H1 (cell line): Measurements from ENCODE around the gene FRMD5. TPM values are rescaled to one million over a fixed set of nuclear protein-coding genes. Genes with fewer than 3 reads are reported as not detected.

Experiments
- CTCF ChIA-PET: fragments of 300-600 bp; sonication (Branson Sonifier 250); formaldehyde crosslinking; loops from one replicate; lab custom pipeline; 2021; ENCODE audit not compliant: partially characterized antibody; lab: Charles Lee
- POLR2A ChIA-PET: fragments of 300-600 bp; sonication (Branson Sonifier 250); formaldehyde crosslinking; loops from one replicate; lab custom pipeline; 2021; ENCODE audit warnings: inconsistent platforms; ENCODE audit not compliant: partially characterized antibody; lab: Charles Lee
- DNase-seq, 2 experiments: peaks; one replicate each; pipeline versions ENCODE4 v3.0.0 to v3.0.0-alpha.2; 2010 to 2022; ENCODE audit warnings: low spot score in 2 of 2, low read depth in 1 of 2, mixed read lengths in 1 of 2
- FAIRE-seq: peaks from 2 replicates; lab custom pipeline; 2011; peaks lifted over from hg19 to GRCh38; lab: Jason Lieb, UNC
- H2AFZ ChIP-seq: 2 replicates; pipeline ENCODE4 v1.8.1; 2012; ENCODE audit warnings: low read length, inconsistent platforms
- H2AK5ac ChIP-seq: 2 replicates; pipeline ENCODE4 v1.6.1; 2013; ENCODE audit warnings: low read depth, low read length
- H2BK120ac ChIP-seq: replicated peaks from 2 replicates; pipeline ENCODE3; 2013; ENCODE audit warnings: low read depth, low read length, inconsistent platforms
- H2BK12ac ChIP-seq: 2 replicates; pipeline ENCODE4 v1.6.1; 2013; ENCODE audit warnings: low read depth, low read length
- H2BK15ac ChIP-seq: 2 replicates; pipeline ENCODE4 v1.6.1; 2013; ENCODE audit warnings: low read length
- H2BK20ac ChIP-seq: 2 replicates; pipeline ENCODE4 v1.6.1; 2013; ENCODE audit warnings: low read length
- H2BK5ac ChIP-seq: 2 replicates; pipeline ENCODE4 v1.6.1; 2013; ENCODE audit warnings: low read depth, low read length
- H3K14ac ChIP-seq: 2 replicates; pipeline ENCODE4 v1.6.1; 2013; ENCODE audit warnings: inconsistent platforms; ENCODE audit not compliant: insufficient read length
- H3K18ac ChIP-seq: 2 replicates; pipeline ENCODE4 v1.6.1; 2013; ENCODE audit warnings: low read length; ENCODE audit errors: extremely low read depth
- H3K23ac ChIP-seq: 2 replicates; pipeline ENCODE4 v1.6.1; 2013; ENCODE audit warnings: inconsistent platforms; ENCODE audit not compliant: insufficient read length
- H3K23me2 ChIP-seq: 2 replicates; pipeline ENCODE4 v1.6.1; 2013; ENCODE audit warnings: low read depth, low read length
- H3K27ac ChIP-seq: 2 replicates; pipeline ENCODE4 v1.6.1; 2011; ENCODE audit warnings: low read depth, low read length, inconsistent platforms
- H3K27me3 ChIP-seq, 4 experiments: replicated peaks in 1 of 4; 1 replicate in 1 of 4; 2 replicates in 3 of 4; pipeline versions ENCODE4 v1.6.1 to v1.8.1; 2011 to 2013; ENCODE audit warnings: low read length in 3 of 4, mild to moderate bottlenecking in 3 of 4, inconsistent platforms in 2 of 4, mixed read lengths in 2 of 4, moderate library complexity in 1 of 4; ENCODE audit not compliant: control insufficient read depth in 3 of 4, insufficient read depth in 3 of 4; ENCODE audit errors: extremely low read depth in 1 of 4
- H3K36me3 ChIP-seq, 4 experiments: 2 replicates each; pipeline versions ENCODE4 v1.6.1 to v1.8.1; 2011 to 2013; ENCODE audit warnings: mild to moderate bottlenecking in 4 of 4, low read length in 3 of 4, moderate library complexity in 2 of 4, control low read depth in 1 of 4, inconsistent platforms in 1 of 4; ENCODE audit not compliant: insufficient read depth in 4 of 4, control insufficient read depth in 2 of 4
- H3K4ac ChIP-seq: replicated peaks from 2 replicates; pipeline ENCODE3; 2013; ENCODE audit warnings: low read length, low read depth, mixed read lengths, inconsistent platforms; ENCODE audit not compliant: insufficient read length
- H3K4me1 ChIP-seq, 4 experiments: replicated peaks in 1 of 4; 1 replicate in 1 of 4; 2 replicates in 3 of 4; pipeline versions ENCODE4 v1.6.1 to v1.8.1; 2011 to 2013; ENCODE audit warnings: low read length in 3 of 4, inconsistent platforms in 2 of 4, mixed read lengths in 1 of 4; ENCODE audit not compliant: insufficient read depth in 4 of 4, control insufficient read depth in 3 of 4
- H3K4me2 ChIP-seq, 2 experiments: 2 replicates each; pipeline versions ENCODE4 v1.6.1 to v1.8.1; 2011 to 2013; ENCODE audit warnings: low read depth in 2 of 2, low read length in 2 of 2, control low read depth in 1 of 2, inconsistent platforms in 1 of 2, mild to moderate bottlenecking in 1 of 2; ENCODE audit not compliant: insufficient read depth in 1 of 2
- H3K4me3 ChIP-seq, 4 experiments: fragments of 200-600, 300-600 bp in 1 of 4; sonication (generic), shearing (Covaris generic), sonication (Bioruptor Twin) in 1 of 4; 2 replicates each; pipeline versions ENCODE4 v1.5.1 to v1.8.1; 2011 to 2016; ENCODE audit warnings: low read length in 4 of 4, low read depth in 3 of 4, control low read depth in 2 of 4, inconsistent platforms in 2 of 4, mild to moderate bottlenecking in 2 of 4, mixed read lengths in 1 of 4, moderate library complexity in 1 of 4; ENCODE audit not compliant: insufficient read depth in 2 of 4; ENCODE audit errors: extremely low read depth in 1 of 4
- H3K56ac ChIP-seq: replicated peaks from 2 replicates; pipeline ENCODE3; 2013; ENCODE audit warnings: low read depth, mild to moderate bottlenecking, mixed read lengths, low read length, inconsistent platforms; ENCODE audit not compliant: insufficient read length
- H3K79me1 ChIP-seq: 2 replicates; pipeline ENCODE4 v1.6.1; 2013; ENCODE audit warnings: low read depth, low read length, control low read depth
- H3K79me2 ChIP-seq, 2 experiments: 2 replicates each; pipeline versions ENCODE4 v1.6.1 to v1.8.1; 2012 to 2013; ENCODE audit warnings: low read length in 2 of 2, mild to moderate bottlenecking in 2 of 2, inconsistent platforms in 1 of 2; ENCODE audit not compliant: insufficient read depth in 2 of 2, control insufficient read depth in 1 of 2
- H3K9ac ChIP-seq, 4 experiments: replicated peaks in 1 of 4; 1 replicate in 1 of 4; 2 replicates in 3 of 4; pipeline versions ENCODE4 v1.6.1 to v1.8.1; 2011 to 2013; ENCODE audit warnings: low read depth in 3 of 4, low read length in 3 of 4, control low read depth in 2 of 4, mild to moderate bottlenecking in 2 of 4, moderate library complexity in 2 of 4, inconsistent platforms in 1 of 4; ENCODE audit errors: extremely low read depth in 1 of 4
- H3K9me3 ChIP-seq, 2 experiments: 2 replicates each; pipeline versions ENCODE4 v1.6.1 to v1.8.1; 2012 to 2013; ENCODE audit warnings: mild to moderate bottlenecking in 2 of 2, moderate library complexity in 2 of 2, control low read depth in 1 of 2, inconsistent platforms in 1 of 2, low read depth in 1 of 2, low read length in 1 of 2, mixed read lengths in 1 of 2; ENCODE audit not compliant: insufficient read depth in 2 of 2
- H4K20me1 ChIP-seq, 2 experiments: replicated peaks in 1 of 2; 2 replicates each; pipeline versions ENCODE3 to v1.8.1; 2011 to 2013; ENCODE audit warnings: inconsistent platforms in 2 of 2, low read length in 2 of 2, mild to moderate bottlenecking in 1 of 2; ENCODE audit not compliant: insufficient read depth in 2 of 2, control insufficient read depth in 1 of 2
- H4K5ac ChIP-seq: 2 replicates; pipeline ENCODE4 v1.6.1; 2013; ENCODE audit warnings: low read length, low read depth, mixed read lengths, inconsistent platforms; ENCODE audit not compliant: insufficient read length
- H4K8ac ChIP-seq: 2 replicates; pipeline ENCODE4 v1.8.0; 2013; ENCODE audit warnings: mild to moderate bottlenecking, moderate library complexity, low read length, inconsistent platforms; ENCODE audit not compliant: insufficient read depth; ENCODE audit errors: extremely low read depth
- H4K91ac ChIP-seq: replicated peaks from 2 replicates; pipeline ENCODE3; 2013; ENCODE audit warnings: low read length, mixed read lengths, inconsistent platforms; ENCODE audit not compliant: insufficient read length
- ASH2L ChIP-seq: fragments of 200-600, 300-600 bp; sonication (generic); IDR thresholded peaks from one replicate; pipeline ENCODE4 v1.7.1; 2017; ENCODE audit warnings: low read length
- BRCA1 ChIP-seq: IDR thresholded peaks from 2 replicates; pipeline ENCODE4 v1.6.1; 2012; ENCODE audit warnings: low read depth, low read length, improper control_type of control experiment
- CEBPB ChIP-seq: IDR thresholded peaks from 2 replicates; pipeline ENCODE4 v1.6.1; 2012; ENCODE audit warnings: low read depth, low read length
- E2F6 ChIP-seq: IDR thresholded peaks from 2 replicates; pipeline ENCODE4 v1.6.1; 2012; ENCODE audit warnings: inconsistent platforms
- JUND ChIP-seq: IDR thresholded peaks from 2 replicates; pipeline ENCODE4 v1.6.1; 2011; ENCODE audit warnings: mild to moderate bottlenecking, improper control_type of control experiment, low read length
- POU5F1 ChIP-seq: IDR thresholded peaks from 2 replicates; pipeline ENCODE4 v1.6.1; 2011; ENCODE audit warnings: low read depth, mild to moderate bottlenecking, low read length, moderate library complexity
- RNF2 ChIP-seq: fragments of 200-900, 300-1000 bp; sonication (generic); IDR thresholded peaks from 2 replicates; pipeline ENCODE4 v1.7.1; 2016; ENCODE audit warnings: borderline replicate concordance, low read depth, mild to moderate bottlenecking, antibody characterized with exemption, low read length; ENCODE audit not compliant: poor library complexity, severe bottlenecking; ENCODE audit errors: missing control alignments
- SP4 ChIP-seq: IDR thresholded peaks from 2 replicates; pipeline ENCODE4 v1.6.1; 2012; ENCODE audit warnings: low read length, inconsistent platforms
- WGBS, 2 experiments: shearing (Covaris generic) in 1 of 2; methylation state at CpG; one replicate each; pipeline versions ENCODE4 v1.1.6 to v1.1.7; 2013 to 2015; ENCODE audit warnings: low lambda C conversion rate in 2 of 2, mixed read lengths in 2 of 2, inconsistent platforms in 1 of 2, low coverage in 1 of 2, missing lambda C conversion rate in 1 of 2; ENCODE audit not compliant: insufficient replicate concordance in 2 of 2, insufficient coverage in 1 of 2, insufficient read length in 1 of 2; ENCODE audit errors: extremely low coverage in 1 of 2, missing lambda C conversion rate in 1 of 2; 5-methylcytosine and 5-hydroxymethylcytosine counted together
- polyA plus RNA-seq, 7 experiments: library from polyadenylated mRNA; depleted of rRNA in 3 of 7; stranded (reverse) in 5 of 7; unstranded in 2 of 7; fragments of >200 nt in 5 of 7; fragments of 200-250 nt in 2 of 7; gene quantifications; 1 replicate in 5 of 7; 2 replicates in 1 of 7; 4 replicates in 1 of 7; pipeline versions ENCODE4 v1.2.1 to v1.2.3, GENCODE V29; 2011 to 2013; ENCODE audit warnings: missing spikeins in 2 of 7, mixed read lengths in 2 of 7
- total RNA-seq: library from RNA; stranded (reverse); fragmentation: NEBNext Ultra II Directional; extraction: Animal tissue kit (Norgen Biotek cat#: 25700); gene quantifications from 2 replicates; pipeline ENCODE4 v1.2.1, GENCODE V29; 2021

Gene FRMD5
- total and polyA plus RNA-seq, 2 of the 8 experiments (the other 6 are each of a cell fraction or from before 2014, with no cell fraction given): 10.1 to 12.6 TPM

- ChIA-PET CTCF (interaction anchor here (1.0 to 2.6 kb wide), 5 partner anchors 14 to 112 kb away, joined by 3 to 14 read pairs (median 3); no protein-coding TSS in a partner anchor), POLR2A (interaction anchor here (1.0 to 2.1 kb wide), 2 partner anchors 15 to 26 kb away, joined by 3 to 7 read pairs; no protein-coding TSS in a partner anchor)
- Histone ChIP-seq H3K14ac (no peak overlapping the region), H3K4ac (no peak overlapping the region), H4K5ac (no peak overlapping the region), H3K4me2 (no peak overlapping the region), H2BK15ac (no peak overlapping the region), H3K4me3 (no peak overlapping the region), H2AFZ (no peak overlapping the region), H3K79me1 (no peaks in the 10 kb centered on the region; the same call in 1 of the 2 replicates), H2BK12ac (no peak overlapping the region), H2BK20ac (no peak overlapping the region), H2BK5ac (no peak overlapping the region), H3K79me2 (no peaks in the 10 kb centered on the region), H3K23ac (no peak overlapping the region), H3K56ac (no peak overlapping the region), H3K18ac (no peak overlapping the region), H4K8ac (no peak overlapping the region), H3K4me1 (peaks cover 3 to 6% (median 4%) of the 10 kb centered on the region in 4 experiments; a peak in 4 of 7 replicates), H3K9ac (no peak overlapping the region), H4K20me1 (no peaks in the 10 kb centered on the region), H3K23me2 (no peaks in the 10 kb centered on the region), H2BK120ac (no peak overlapping the region), H3K9me3 (no peaks in the 10 kb centered on the region), H3K27me3 (no peaks in the 10 kb centered on the region), H4K91ac (no peak overlapping the region), H2AK5ac (no peak overlapping the region), H3K27ac (no peak overlapping the region), H3K36me3 (no peaks in the 10 kb centered on the region)
- no peak for TF ChIP-seq BRCA1
- TF ChIP-seq JUND: no peak
- TF ChIP-seq ASH2L: no peak
- no peak for TF ChIP-seq POU5F1
- TF ChIP-seq E2F6: no peak
- no peak for TF ChIP-seq SP4
- no peak for TF ChIP-seq CEBPB
- no peak for TF ChIP-seq RNF2
- FAIRE-seq (no peak), DNase-seq (no peak)
- WGBS, 2 experiments: 82% methylated on average over 4 of the region's 4 CpGs; no CpG with 5 or more reads in 1 of the 2 experiments
Observed at GRCh38 chr15:43954181-43954621, 240.9 kb downstream of the FRMD5 start.
